ENCODE measurements around the gene GSX2.

GRCh38 chr4:54118850-54119589, 19.1 kb downstream of the GSX2 start:
- no peak for TF ChIP-seq CTCF (IDR thresholded peaks at IDR 0.05; ENCODE audit: borderline replicate concordance, extremely low read depth, low read length, poor library complexity, severe bottlenecking)
- TF ChIP-seq EZH2 (IDR thresholded peaks at IDR 0.05; ENCODE audit: borderline replicate concordance, low read depth, low read length, severe bottlenecking) = no peak

Measured in DND-41 (cell line).